HFF-Myc (cell line): ENCODE data around the gene SMIM9.
"Not testable (repeated sequence)": the region's sequence is repeated elsewhere in the genome, so short reads cannot be mapped to it uniquely, and the experiment has no call there.

Source experiments
- DNase-seq: peaks from one replicate; pipeline ENCODE4 v3.0.0-alpha.2; 2011; ENCODE audit warnings: low read depth; ENCODE audit errors: extremely low read depth
- H3K4me3 ChIP-seq: replicated peaks from 2 replicates; pipeline ENCODE4 v1.5.1; 2011; ENCODE audit warnings: low read depth, mild to moderate bottlenecking, control low read depth, low read length
- CTCF ChIP-seq: IDR thresholded peaks from 2 replicates; pipeline ENCODE4 v1.5.1; 2012; ENCODE audit warnings: mild to moderate bottlenecking, low read depth, low read length, control low read depth; ENCODE audit errors: missing control alignments

SMIM9 gene

GRCh38 chrX:154833746-154834274, 652 bp downstream of the SMIM9 start:
- DNase-seq = no peak

GRCh38 chrX:154829926-154830442, 4.5 kb downstream of the SMIM9 start:
- no peak for DNase-seq
- H3K4me3 ChIP-seq = no peak overlapping the region
- TF ChIP-seq CTCF = no peak

More at GRCh38 chrX:154833746-154834274, 652 bp downstream of the SMIM9 start:
- no peak overlapping the region for H3K4me3 ChIP-seq
- no peak for TF ChIP-seq CTCF

GRCh38 chrX:154829134-154829533, 5.3 kb downstream of the SMIM9 start:
- TF ChIP-seq CTCF = no peak
- H3K4me3 ChIP-seq = no peak overlapping the region
- no peak for DNase-seq

GRCh38 chrX:154828016-154828408, 6.5 kb downstream of the SMIM9 start:
- no peak overlapping the region for H3K4me3 ChIP-seq
- TF ChIP-seq CTCF = no peak
- no peak for DNase-seq

- no peak for TF ChIP-seq CTCF
- no peak overlapping the region for H3K4me3 ChIP-seq
- DNase-seq = no peak
Observed at GRCh38 chrX:154827194-154828015, 7.1 kb downstream of the SMIM9 start.

GRCh38 chrX:154825586-154825985, 8.9 kb downstream of the SMIM9 start:
- not testable (repeated sequence) for H3K4me3 ChIP-seq, DNase-seq

GRCh38 chrX:154824638-154825037, 9.8 kb downstream of the SMIM9 start:
- DNase-seq = no peak
- TF ChIP-seq CTCF = no peak
- H3K4me3 ChIP-seq = no peak overlapping the region
